ENCODE measurements around the gene ATG16L2. TPM values are rescaled to one million over a fixed set of nuclear protein-coding genes. Genes with fewer than 3 reads are reported as not detected.

ATG16L2 gene
- total RNA-seq, 1 donor from 2014 or later = 9.6 TPM

GRCh38 chr11:72848846-72849466 lies 34.7 kb downstream of the ATG16L2 start:
- no peak overlapping the region for H3K9ac ChIP-seq (ENCODE audit: low read length)
- H3K4me3 ChIP-seq (ENCODE audit: insufficient read depth, low read depth, low read length) = no peak overlapping the region
- H3K79me2 ChIP-seq (ENCODE audit: insufficient read depth, low read length) = no peaks in the 10 kb centered on the region
- H3K27ac ChIP-seq (ENCODE audit: low read depth, low read length) = no peak overlapping the region
- peaks cover 4% of the 10 kb centered on the region for H3K36me3 Mint-ChIP-seq (ENCODE audit: low read depth, unreplicated experiment)
- H3K36me3 ChIP-seq (ENCODE audit: insufficient read depth, low read length) = no peaks in the 10 kb centered on the region
- no peaks in the 10 kb centered on the region for H3K9me3 Mint-ChIP-seq (ENCODE audit: unreplicated experiment)
- TF ChIP-seq CTCF (IDR thresholded peaks at IDR 0.05; ENCODE audit: insufficient read depth, low read depth, low read length) (peak; percentile 71), EZH2 (IDR thresholded peaks at IDR 0.05; ENCODE audit: insufficient read depth, low read length) (no peak)
- H3K4me1 Mint-ChIP-seq (ENCODE audit: low read depth, unreplicated experiment) = no peaks in the 10 kb centered on the region
- no peaks in the 10 kb centered on the region for H3K4me1 ChIP-seq (ENCODE audit: insufficient read depth, low read length)
- H3K4me2 ChIP-seq (ENCODE audit: low read length) = no peak overlapping the region
- no peaks in the 10 kb centered on the region for H3K27me3 ChIP-seq (ENCODE audit: insufficient read depth, low read length)
- H4K20me1 ChIP-seq (ENCODE audit: insufficient read depth, low read length) = no peaks in the 10 kb centered on the region
- H3K9me3 ChIP-seq (ENCODE audit: insufficient read depth, low read depth, low read length) = no peaks in the 10 kb centered on the region
- FAIRE-seq (no peak), DNase-seq (ENCODE audit: low read depth) (no peak)
- no peak overlapping the region for H3K27ac Mint-ChIP-seq (ENCODE audit: unreplicated experiment)
- no peak overlapping the region for H3K4me3 Mint-ChIP-seq (ENCODE audit: unreplicated experiment)
- H2AFZ ChIP-seq (ENCODE audit: low read depth, low read length) = no peak overlapping the region
- H3K27me3 Mint-ChIP-seq (ENCODE audit: low read depth, unreplicated experiment) = no peaks in the 10 kb centered on the region

DNA sequence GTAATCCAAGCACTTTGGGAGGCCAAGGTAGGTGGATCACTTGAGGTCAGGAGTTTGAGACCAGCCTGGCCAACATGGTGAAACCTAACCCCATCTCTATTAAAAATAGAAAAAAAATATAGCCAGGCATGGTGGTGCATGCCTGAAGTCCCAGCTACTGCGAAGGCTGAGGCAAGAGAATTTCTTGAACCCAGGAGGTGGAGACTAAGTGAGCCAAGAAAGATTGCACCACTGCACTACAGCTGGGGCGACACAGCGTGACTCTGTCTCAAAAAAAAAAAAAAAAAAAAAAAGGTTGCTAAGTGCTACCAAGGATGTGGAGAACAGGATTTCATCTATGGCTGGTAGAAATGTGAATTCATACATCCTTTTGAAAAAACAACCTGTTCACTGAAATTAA lies 36.6 kb downstream of the ATG16L2 start:
- H3K27me3 ChIP-seq (ENCODE audit: insufficient read depth, low read length) = no peaks in the 10 kb centered on the region
- H3K4me3 Mint-ChIP-seq (ENCODE audit: unreplicated experiment) = no peak overlapping the region
- DNase-seq (ENCODE audit: low read depth) = no peak

More for the DNA sequence above, 36.6 kb downstream of the ATG16L2 start:
- Histone ChIP-seq H3K9me3 (ENCODE audit: insufficient read depth, low read depth, low read length) (no peaks in the 10 kb centered on the region), H3K4me2 (ENCODE audit: low read length) (no peak overlapping the region), H3K79me2 (ENCODE audit: insufficient read depth, low read length) (no peaks in the 10 kb centered on the region), H3K4me1 (ENCODE audit: insufficient read depth, low read length) (no peaks in the 10 kb centered on the region), H2AFZ (ENCODE audit: low read depth, low read length) (no peak overlapping the region), H3K36me3 (ENCODE audit: insufficient read depth, low read length) (no peaks in the 10 kb centered on the region), H4K20me1 (ENCODE audit: insufficient read depth, low read length) (no peaks in the 10 kb centered on the region), H3K27ac (ENCODE audit: low read depth, low read length) (no peak overlapping the region), H3K4me3 (ENCODE audit: insufficient read depth, low read depth, low read length) (no peak overlapping the region), H3K9ac (ENCODE audit: low read length) (no peak overlapping the region)
- no peaks in the 10 kb centered on the region for H3K4me1 Mint-ChIP-seq (ENCODE audit: low read depth, unreplicated experiment)
- no peaks in the 10 kb centered on the region for H3K27me3 Mint-ChIP-seq (ENCODE audit: low read depth, unreplicated experiment)
- peaks cover 1% of the 10 kb centered on the region for H3K36me3 Mint-ChIP-seq (ENCODE audit: low read depth, unreplicated experiment)
- H3K27ac Mint-ChIP-seq (ENCODE audit: unreplicated experiment) = no peak overlapping the region
- no peak for FAIRE-seq
- no peaks in the 10 kb centered on the region for H3K9me3 Mint-ChIP-seq (ENCODE audit: unreplicated experiment)
- TF ChIP-seq CTCF (IDR thresholded peaks at IDR 0.05; ENCODE audit: insufficient read depth, low read depth, low read length) (no peak), EZH2 (IDR thresholded peaks at IDR 0.05; ENCODE audit: insufficient read depth, low read length) (no peak)

Data from astrocyte (in vitro differentiated cells and primary cell).